NCI-H82 treated with DMSO at 0.1 percent for 48 hours (cell line): ENCODE results near the gene N4BP3.

ENCODE experiments used
- DNase-seq: peaks from one replicate; lab custom pipeline; 2025; ENCODE audit not compliant: unreplicated experiment; lab: John Stamatoyannopoulos, UW

The N4BP3 gene

DNA sequence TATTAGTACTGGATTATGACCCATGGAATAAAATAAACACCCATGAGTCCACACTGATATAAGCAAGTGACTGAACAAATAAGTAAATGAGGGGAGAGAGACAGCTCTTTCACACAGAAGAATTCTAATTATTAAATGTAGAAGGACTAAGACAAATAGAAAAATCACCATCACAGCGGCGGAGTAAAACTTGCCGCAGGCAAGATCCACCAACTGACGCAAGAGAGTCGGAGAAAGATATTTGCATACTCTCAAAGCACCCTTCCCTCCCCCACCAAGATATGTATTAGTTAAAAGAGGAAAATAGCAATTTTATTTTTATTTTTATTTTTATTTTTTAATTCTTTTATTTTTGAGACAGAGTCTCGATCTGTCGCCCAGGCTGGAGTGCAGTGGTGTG, 14.6 kb upstream of the N4BP3 start:
- DNase-seq = no peak

DNA sequence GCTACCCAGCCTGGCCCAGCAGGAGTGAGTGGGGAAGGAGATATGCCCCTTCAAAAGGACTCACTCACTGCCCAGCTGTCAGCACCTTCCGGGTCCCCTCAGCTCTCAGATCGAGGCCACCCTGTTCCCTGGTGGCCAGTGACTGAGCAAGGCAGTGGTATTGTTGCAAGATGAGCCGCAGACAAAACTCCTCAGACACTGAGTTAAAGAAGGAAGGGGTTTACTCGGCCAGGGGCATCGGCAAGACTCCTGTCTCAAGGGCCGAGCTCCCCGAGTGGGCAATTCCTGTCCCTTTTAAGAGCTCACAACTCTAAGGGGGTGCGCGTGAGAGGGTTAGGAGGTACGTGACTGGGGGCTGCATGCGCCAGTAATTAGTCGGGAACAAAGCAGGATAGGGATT, 9.7 kb upstream of the N4BP3 start:
- no peak for DNase-seq

DNA sequence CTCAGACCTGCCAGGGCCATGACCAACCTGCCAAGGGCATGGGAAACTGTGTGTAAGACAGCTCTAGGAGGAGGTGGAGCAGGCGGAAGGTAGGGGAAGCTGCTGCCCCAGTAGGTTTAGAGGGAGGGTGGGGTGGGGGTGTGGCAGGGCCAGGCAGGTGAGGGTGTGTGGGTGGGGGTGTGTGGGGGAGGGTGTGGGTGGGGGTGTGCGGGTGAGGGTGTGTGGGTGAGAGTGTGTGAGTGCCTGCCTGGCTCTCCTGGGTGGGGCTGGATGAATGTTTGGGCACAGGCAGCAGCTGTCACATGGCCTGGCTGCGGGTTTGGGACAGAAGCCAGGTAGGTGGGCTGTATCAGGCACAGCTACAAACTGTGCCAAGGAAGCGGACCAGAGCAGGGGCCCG, 8.8 kb upstream of the N4BP3 start:
- DNase-seq = no peak

DNA sequence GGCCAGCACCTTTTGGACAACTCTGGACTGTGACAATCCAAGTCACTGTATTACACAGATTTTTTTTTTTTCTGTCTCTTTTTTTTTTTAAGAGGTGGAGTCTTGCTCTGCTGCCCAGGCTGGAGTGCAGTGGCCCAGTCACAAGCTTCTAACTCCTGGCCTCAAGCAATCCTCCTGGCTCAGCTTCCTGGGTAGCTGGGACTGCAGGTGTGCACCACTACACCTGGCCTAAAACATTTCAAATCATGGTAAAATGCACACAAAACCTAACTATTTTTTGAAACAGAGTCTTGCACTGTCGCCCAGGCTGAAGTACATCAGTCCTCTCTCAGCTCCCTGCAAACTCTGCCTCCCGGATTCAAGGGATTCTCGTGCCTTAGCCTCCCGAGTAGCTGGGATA, 7.2 kb upstream of the N4BP3 start:
- no peak for DNase-seq

DNA sequence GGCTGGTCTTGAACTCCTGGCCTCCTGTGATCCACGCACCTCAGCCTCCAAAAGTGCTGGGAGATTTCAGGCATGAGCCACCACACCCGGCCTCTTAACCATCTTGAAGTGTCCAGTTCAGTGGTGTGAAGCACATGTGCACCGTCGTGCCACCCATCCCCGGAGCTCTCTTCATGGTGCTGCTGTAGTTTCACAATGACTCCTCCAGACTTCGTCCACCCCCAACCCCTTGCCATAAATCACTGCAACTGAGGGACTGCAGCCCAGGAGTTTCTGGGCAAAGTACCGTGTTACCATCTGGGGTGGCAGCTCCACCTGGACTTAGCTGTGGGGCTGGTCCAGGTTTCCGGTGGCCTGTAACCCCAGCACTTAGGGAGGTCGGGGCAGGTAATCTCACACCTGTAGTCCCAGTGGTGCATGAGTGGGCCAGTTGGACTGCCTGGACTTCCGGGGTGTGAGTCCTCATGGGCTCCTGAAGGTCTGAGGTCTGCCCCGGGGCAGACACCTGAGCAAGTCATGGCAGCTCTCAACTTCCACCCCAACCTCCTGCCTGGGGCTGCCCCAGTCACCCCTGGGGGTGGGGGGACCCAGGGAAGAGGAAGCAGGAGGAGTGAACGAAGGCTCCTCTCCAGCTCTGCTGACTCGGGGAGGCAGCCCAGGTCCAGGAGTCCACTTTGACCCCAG, 6.6 kb upstream of the N4BP3 start:
- no peak for DNase-seq

DNA sequence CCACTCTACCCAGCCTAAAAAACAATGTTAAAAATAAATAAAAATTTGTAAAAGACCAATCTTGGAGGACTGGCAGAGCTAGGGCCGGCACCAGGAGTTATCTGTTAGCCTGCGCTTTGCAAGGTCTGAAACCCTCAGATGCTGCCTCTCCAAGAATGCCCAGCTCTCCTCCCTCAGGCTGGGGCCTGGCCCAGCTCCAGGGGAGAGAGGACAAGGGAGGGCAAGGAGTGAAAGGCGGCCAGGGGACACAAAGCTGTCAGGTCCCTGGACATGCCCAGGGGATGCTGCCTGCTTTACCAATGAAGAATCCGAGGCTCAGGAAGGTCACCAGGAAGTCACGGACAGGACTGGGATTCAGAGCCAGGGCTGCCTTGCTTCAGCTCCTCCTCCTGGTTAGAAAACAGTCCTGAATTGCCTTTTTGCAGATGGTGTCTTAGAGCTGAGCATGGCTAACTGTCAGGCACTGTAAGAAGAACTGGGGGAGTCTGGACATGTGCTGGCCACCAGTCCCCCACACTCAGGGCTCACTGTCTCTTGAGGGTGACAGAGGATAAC, 5.5 kb upstream of the N4BP3 start:
- no peak for DNase-seq

DNA sequence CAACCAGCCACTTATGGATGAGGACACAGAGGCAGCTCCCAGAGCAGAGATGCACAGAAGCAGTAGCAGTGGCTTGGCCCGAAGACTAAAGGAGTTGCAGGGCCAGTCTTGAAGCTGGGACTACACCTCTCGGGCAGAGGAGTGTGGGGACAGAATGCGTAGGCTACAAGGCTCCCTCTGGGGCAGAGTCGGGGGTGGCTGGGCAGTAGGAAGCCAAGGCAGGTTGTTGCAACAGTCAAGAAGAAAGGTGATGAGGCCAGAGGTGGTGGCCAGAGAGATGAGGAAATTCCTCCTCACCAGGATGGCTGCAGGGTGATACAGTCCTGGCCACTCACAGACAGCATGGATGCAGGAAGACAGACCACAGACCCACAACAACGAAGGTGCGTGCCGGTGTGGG, 4.9 kb upstream of the N4BP3 start:
- no peak for DNase-seq

DNA sequence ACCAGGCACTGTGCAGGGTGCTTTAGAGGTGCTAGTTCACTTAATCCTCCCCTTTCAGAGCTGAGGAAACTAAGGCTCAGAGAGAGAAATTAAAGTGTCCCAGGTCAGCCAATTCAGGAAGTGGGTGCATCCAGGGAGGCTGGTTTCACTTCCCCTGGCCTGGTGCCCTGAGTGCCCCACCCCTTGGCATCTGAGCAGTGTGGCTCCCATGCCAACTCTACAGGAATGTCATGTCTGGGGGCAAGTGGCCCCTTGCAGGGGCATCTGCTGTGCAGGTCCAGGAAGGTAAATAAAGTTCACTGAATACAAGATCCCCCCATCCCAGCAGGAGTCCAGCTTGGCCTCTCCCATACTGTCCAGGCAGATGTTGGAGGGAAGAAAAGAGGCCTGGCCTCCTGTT, 4.4 kb upstream of the N4BP3 start:
- no peak for DNase-seq

DNA sequence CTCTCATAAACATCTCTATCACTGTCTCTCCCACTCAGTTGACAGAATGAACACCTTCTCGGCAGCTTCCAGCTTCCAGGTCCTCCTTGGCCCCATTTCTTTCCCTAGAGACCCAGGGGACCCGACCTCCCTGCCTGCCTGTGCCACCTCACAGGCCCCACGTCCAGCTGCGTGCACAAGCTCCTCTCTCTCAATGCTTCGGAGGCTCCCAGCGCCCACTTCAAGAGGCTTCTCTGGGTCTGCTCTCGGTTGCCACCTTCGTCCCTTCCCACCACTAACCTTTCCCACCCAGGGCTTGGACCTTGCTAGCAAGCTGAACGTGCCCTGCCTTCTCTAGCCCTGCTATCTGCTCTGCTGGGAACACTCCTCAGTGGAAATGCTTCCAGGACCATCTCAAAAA, 2.8 kb upstream of the N4BP3 start:
- no peak for DNase-seq

DNA sequence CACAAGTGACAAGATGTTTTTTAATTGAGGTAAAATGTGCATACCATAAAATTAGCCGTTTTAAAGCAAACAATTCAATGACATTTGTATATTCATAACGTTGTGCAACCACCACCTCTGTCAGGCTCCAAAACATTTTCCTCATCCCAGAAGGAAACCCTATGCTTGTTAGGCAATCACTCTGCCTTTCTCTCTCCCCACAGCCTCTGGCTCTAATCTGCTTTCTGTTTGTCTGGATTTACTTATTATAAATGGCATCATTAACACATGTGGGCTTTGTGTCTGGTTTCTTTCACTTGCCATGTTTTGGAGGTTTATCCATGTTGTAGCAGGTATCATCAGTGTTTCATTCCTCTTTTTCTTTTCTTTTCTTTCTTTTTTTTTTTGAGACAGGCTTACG, 1.4 kb upstream of the N4BP3 start:
- DNase-seq = no peak

DNA sequence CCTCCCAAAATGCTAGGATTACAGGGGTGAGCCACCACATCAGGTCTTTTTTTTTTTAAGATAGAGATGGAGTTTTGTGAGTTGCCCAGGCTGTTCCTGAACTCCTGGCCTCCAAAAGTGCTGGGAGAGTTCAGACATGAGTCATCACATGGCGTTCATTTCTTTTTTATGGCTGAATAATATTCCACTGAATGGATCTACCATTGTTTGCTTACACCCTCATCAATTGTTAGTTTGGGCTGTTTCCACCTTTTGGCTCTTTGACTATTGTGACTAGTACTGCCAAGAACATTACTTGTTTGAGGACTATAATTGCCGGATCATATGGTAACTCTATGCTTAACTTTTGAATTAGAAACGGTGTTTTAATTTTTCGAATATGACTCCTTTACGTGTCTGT, 787 bp upstream of the N4BP3 start:
- DNase-seq = no peak

DNA sequence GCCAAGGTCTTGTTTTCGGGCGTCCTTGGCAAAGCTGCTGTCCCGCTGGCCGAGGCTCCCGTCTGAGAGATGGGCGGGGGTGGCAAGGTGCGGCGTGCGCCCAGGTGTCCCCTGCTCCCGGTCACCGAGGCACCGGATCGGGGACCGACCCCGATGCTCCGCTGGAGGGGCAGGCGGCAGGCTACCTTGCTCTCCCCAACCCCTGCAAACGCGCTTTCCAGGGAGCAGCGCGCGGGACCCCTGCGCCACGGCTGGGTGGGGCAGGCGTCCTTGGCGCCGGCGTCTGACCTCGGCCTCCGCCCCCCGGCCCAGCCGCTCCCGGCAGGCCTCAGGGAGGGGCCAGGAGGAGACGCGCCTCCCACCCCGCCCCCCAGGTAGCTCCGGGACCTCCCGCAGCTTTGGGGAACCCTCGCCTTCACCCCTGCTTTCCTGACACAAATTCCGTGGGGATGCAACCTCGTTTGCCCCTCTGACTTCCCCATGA, 551 bp downstream of the N4BP3 start:
- no peak for DNase-seq

DNA sequence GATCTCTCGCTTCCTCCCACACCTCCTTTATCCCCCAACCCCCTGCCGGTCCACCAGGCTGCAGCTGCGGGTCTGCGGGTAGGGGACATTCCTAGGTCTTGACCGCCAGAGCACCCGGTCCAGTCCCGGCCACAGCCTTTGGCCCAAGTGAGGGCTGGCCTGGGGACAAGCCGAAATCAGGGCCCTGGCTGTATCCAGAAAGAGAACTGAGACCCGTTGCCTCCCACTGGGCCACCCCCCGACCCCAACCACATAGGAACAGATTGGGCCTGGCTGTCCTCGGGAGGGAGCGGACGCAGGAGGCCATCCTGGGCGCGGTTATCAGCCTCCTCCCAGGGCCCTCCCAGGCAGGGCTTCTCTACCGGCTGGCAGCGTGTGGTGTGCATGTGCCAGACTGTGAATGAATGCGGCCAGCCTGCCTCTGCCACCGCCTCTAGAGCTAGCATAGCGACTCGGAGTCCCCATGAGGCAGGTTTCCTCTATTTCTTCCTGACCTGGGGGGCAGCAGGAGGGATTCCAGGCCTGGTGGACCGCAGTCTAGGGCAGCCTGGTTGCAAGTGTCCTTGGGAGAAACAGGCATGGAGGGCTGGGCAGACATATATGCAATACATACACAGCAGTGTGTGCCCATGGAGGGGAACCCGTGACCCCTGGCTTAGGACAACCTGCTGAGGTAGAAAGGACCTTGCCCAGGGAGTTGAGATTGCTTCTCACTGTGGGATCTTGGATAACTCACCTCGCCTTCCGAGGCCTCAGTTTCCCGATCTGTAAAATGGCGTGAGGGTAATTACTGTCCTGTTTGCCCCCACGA, 1.2 kb downstream of the N4BP3 start:
- no peak for DNase-seq

DNA sequence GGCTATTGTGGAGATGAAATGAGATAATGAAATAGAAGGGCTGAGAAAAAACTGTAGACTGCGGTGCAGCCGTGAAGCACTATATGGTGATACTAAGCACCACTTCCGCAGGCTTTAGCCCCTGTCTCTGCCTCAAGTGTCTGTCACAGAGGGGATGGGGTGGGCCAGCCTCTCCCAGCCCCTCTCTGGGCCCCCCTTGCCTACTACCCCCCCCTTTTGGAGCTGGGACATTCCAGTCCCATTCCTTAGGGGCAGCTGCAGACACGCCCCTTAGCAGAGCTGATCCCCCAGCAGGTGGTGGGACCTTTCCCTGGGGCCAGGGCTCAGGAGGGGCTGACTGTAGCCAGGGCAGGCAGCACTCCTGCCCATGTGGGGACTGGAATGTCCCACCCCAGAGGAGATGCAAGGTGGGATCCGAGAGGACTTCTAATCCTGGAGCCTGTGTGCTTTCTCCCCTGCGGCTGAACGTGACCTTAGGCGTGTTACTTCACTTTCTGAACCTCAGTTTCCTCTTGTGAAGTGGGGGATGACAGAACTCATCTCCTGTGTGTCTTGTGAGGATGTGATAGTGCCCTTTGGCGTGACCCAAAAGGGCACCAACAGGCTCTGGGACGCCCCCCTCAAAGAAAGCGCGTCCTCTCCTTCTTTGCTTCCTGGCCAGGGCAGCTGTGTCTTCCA, 1.9 kb downstream of the N4BP3 start:
- no peak for DNase-seq

DNA sequence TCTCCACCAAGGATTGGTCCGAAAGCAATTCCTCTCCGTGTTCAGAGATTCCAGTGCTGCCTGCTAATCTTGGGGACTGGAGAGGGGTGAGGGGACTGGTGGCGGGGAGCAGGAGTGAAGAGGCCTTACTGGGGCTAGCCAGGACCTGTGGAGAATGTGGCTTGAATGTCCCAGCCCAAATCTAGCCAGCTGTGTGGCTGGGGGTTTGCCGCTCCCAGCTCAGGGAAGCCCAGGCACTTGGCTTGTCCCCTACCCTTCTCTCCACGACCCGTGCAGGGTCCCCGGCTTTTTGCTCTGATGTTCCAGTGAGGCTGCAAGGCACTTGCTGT, 2.4 kb downstream of the N4BP3 start:
- no peak for DNase-seq

DNA sequence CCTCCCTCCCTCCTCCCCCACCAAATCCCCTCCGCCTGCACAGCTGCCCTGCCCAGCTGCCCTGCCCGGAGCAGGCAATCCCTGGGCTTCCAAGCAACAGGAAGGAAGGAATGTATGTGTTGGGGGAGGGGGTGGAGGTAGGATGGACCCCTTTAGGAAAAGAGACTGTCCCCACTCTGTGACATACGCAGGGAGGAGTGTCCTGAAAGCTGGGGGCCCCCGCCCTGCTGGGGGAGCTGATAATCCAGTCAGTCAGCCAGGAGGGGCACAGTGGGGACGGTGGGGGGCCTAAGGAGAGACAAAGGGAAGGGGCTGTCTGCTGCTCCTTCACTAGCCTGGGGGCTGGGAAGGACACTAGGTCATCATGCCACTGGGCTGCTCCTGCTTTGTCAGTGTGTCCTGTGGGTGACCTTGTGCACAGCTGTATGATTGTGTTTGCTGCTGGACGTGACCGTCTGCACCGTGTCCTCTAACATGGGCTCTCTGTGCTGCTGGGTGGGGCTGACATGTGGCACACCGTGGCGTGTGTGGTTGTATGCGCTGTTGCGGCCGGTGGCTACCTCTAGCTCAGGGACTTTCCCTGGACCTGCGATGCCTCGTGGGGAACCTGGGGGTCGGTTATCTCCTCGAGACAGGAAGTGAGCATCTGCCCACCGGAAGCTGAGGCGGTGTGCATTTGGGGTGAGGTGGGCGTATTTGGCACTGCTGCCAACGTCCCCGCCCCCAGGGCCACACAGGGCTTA, 3.0 kb downstream of the N4BP3 start:
- no peak for DNase-seq

DNA sequence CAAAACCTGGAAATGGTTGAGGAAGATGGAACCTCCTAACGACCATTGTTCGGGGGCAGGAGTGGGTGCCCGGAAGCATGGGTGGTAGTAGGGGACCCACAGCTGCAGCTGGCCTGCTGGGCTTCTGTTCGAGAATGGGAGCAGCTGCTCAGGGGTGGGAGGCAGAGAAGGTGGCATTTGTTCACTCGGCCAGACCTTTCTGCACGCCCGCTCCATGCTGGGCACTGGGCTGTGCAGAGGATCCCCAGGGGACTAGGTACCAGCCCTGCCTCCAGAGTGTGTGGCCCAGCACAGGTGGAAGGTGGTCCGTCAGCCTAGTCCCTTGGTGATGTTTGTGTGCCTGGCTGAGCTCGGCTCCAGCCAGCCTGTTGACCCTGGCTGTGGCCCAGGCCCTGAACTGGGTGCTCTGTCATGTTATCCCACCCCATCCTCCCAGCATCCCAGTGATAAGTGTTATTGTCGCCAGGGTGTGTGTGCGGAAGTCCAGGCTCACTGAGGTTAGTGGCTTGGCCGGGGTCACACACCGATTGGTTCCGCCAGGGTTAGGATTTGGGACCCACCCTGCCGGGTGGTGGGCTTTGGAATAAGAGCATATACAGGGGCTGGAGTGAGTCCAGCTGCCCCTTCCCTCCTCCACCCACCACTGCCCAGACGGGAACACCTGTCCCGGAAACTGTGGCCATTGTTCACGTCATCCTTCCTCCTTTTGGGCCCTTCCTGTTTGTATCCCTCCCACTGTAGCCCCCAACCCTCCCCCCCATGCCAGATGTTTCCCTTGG, 4.8 kb downstream of the N4BP3 start:
- DNase-seq = no peak

DNA sequence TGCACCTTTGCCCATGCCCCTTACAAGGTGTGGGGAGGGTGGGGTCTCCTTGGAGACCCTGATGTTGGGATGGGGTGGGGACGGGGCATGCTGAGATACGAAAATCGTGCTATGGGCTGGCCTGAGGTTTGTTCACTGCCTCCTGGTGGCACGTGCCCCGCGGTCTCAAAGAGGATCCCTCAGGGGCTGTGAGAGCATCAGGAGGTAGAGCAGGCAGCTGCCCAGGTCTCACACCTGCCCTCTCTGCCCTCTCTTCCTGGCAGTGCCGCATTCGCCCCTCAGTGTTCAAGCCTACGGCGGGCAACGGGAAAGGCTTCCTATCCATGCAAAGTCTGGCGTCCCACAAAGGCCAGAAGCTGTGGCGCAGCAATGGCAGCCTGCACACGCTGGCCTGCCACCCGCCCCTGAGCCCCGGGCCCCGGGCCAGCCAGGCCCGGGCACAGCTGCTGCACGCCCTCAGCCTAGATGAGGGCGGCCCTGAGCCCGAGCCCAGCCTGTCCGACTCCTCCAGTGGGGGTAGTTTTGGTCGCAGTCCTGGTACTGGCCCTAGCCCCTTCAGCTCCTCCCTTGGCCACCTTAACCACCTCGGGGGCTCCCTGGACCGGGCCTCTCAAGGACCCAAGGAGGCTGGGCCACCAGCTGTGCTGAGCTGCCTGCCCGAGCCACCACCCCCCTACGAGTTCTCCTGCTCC, 6.7 kb downstream of the N4BP3 start:
- DNase-seq = no peak

DNA sequence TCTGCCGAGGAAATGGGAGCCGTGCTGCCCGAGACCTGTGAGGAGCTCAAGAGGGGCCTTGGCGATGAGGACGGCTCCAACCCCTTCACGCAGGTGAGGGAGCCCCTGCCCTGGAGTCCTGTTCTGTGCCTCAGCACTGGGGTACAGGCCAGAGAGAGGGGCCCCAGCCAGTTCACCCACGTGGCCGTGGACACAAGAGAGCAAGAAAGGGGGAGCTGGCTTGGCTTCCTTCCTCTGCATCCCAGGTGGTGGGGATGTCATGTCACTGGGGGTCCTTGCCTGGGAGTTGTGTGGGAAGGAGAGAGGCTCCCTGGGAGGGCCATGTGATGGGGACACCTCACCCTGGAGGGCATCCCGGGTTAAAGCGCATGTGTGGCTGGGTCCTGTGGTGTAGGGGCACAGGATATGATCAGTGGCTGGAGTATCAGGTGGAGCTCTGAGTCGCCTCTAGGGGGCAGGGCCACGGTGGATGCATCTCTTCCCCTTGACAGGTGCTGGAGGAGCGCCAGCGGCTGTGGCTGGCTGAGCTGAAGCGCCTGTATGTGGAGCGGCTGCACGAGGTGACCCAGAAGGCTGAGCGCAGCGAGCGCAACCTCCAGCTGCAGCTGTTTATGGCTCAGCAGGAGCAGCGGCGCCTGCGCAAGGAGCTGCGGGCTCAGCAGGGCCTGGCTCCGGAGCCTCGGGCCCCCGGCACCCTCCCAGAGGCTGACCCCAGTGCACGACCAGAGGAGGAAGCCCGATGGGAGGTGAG, 7.5 kb downstream of the N4BP3 start:
- peak; percentile 79 for DNase-seq
